Mesendoderm (in vitro differentiated cells): ENCODE data around the gene RC3H1.
"Not testable (repeated sequence)": the region's sequence is repeated elsewhere in the genome, so short reads cannot be mapped to it uniquely, and the experiment has no call there.

Experiments
- DNase-seq: peaks from one replicate; pipeline ENCODE4 v3.0.0; 2013
- H2AK5ac ChIP-seq: 2 replicates; pipeline ENCODE4 v1.6.1; 2013; ENCODE audit warnings: low read length, inconsistent platforms
- H2BK120ac ChIP-seq: 2 replicates; pipeline ENCODE4 v1.6.1; 2013; ENCODE audit warnings: low read depth, mild to moderate bottlenecking, low read length, moderate library complexity, mixed read lengths
- H2BK15ac ChIP-seq: replicated peaks from 2 replicates; pipeline ENCODE4 v1.6.1; 2013; ENCODE audit warnings: low read depth, mild to moderate bottlenecking, moderate library complexity
- H2BK5ac ChIP-seq: 2 replicates; pipeline ENCODE4 v1.6.1; 2013; ENCODE audit warnings: low read length, inconsistent platforms
- H3K18ac ChIP-seq: 2 replicates; pipeline ENCODE4 v1.6.1; 2013; ENCODE audit warnings: mild to moderate bottlenecking, low read length, mixed read lengths
- H3K23ac ChIP-seq: one replicate; pipeline ENCODE4 v1.6.1; 2013; ENCODE audit warnings: low read length
- H3K27ac ChIP-seq: 2 replicates; pipeline ENCODE4 v1.5.1; 2013; ENCODE audit warnings: low read depth, mild to moderate bottlenecking, inconsistent platforms, low read length, moderate library complexity
- H3K27me3 ChIP-seq: 2 replicates; pipeline ENCODE4 v1.6.1; 2013; ENCODE audit warnings: low read length, control low read depth, mild to moderate bottlenecking, inconsistent platforms; ENCODE audit not compliant: insufficient read depth, poor library complexity
- H3K36me3 ChIP-seq: 2 replicates; pipeline ENCODE4 v1.6.1; 2013; ENCODE audit warnings: low read length, inconsistent platforms; ENCODE audit not compliant: control insufficient read depth, insufficient read depth
- H3K4ac ChIP-seq: one replicate; pipeline ENCODE4 v1.6.1; 2013; ENCODE audit warnings: low read depth, mild to moderate bottlenecking, low read length, moderate library complexity
- H3K4me1 ChIP-seq: 2 replicates; pipeline ENCODE4 v1.6.1; 2013; ENCODE audit warnings: low read depth, low read length, inconsistent platforms; ENCODE audit not compliant: control insufficient read depth
- H3K4me2 ChIP-seq: 2 replicates; pipeline ENCODE4 v1.6.1; 2013; ENCODE audit warnings: low read length
- H3K4me3 ChIP-seq: 2 replicates; pipeline ENCODE4 v1.5.1; 2013; ENCODE audit warnings: mild to moderate bottlenecking, low read length
- H3K56ac ChIP-seq: one replicate; pipeline ENCODE4 v1.6.1; 2013; ENCODE audit warnings: low read length
- H3K79me1 ChIP-seq: 2 replicates; pipeline ENCODE4 v1.6.1; 2013; ENCODE audit warnings: low read length, inconsistent platforms
- H3K79me2 ChIP-seq: 2 replicates; pipeline ENCODE4 v1.6.1; 2013; ENCODE audit warnings: mild to moderate bottlenecking, low read length; ENCODE audit not compliant: control insufficient read depth, insufficient read depth
- H3K9ac ChIP-seq: 2 replicates; pipeline ENCODE4 v1.6.1; 2013; ENCODE audit warnings: low read length, inconsistent platforms
- H4K5ac ChIP-seq: one replicate; pipeline ENCODE4 v1.6.1; 2013; ENCODE audit warnings: low read length
- H4K8ac ChIP-seq: one replicate; pipeline ENCODE4 v1.6.1; 2013; ENCODE audit warnings: low read depth, mild to moderate bottlenecking, control low read depth, low read length, moderate library complexity
- WGBS: extraction: QIAGEN DNeasy Blood & Tissue Kit; methylation state at CpG from one replicate; pipeline ENCODE4 v1.1.7; 2013; ENCODE audit warnings: low lambda C conversion rate, missing lambda C conversion rate; ENCODE audit not compliant: insufficient coverage; ENCODE audit errors: extremely low coverage; 5-methylcytosine and 5-hydroxymethylcytosine counted together

RC3H1 gene

GRCh38 chr1:174056609-174057008 lies 34.5 kb upstream of the RC3H1 start:
- H3K36me3 ChIP-seq, H3K56ac ChIP-seq, H3K79me2 ChIP-seq, H3K79me1 ChIP-seq, H3K18ac ChIP-seq, H3K23ac ChIP-seq, H3K27ac ChIP-seq, H2BK15ac ChIP-seq, H4K8ac ChIP-seq, H3K4me2 ChIP-seq, H3K4me3 ChIP-seq, H2BK120ac ChIP-seq, H3K4me1 ChIP-seq, H2AK5ac ChIP-seq, H3K27me3 ChIP-seq, DNase-seq, H2BK5ac ChIP-seq, H4K5ac ChIP-seq, H3K9ac ChIP-seq, H3K4ac ChIP-seq: not testable (repeated sequence)
- no CpG with 5 or more reads among the region's 28 CpGs for WGBS

GRCh38 chr1:174055797-174056196 lies 33.6 kb upstream of the RC3H1 start:
- H3K18ac ChIP-seq, H2BK15ac ChIP-seq: not testable (repeated sequence)
- no CpG with 5 or more reads among the region's 5 CpGs for WGBS

GRCh38 chr1:174053826-174054225 lies 31.7 kb upstream of the RC3H1 start:
- Histone ChIP-seq H3K4ac (no peak overlapping the region), H2AK5ac (no peak overlapping the region), H3K4me1 (no peaks in the 10 kb centered on the region), H3K36me3 (no peaks in the 10 kb centered on the region), H3K18ac (no peak overlapping the region), H3K27me3 (no peaks in the 10 kb centered on the region), H3K79me2 (no peaks in the 10 kb centered on the region), H4K5ac (no peak overlapping the region), H3K23ac (no peak overlapping the region), H3K27ac (no peak overlapping the region), H2BK5ac (no peak overlapping the region), H2BK15ac (no peak overlapping the region), H3K9ac (no peak overlapping the region), H3K56ac (no peak overlapping the region), H4K8ac (no peak overlapping the region), H3K4me3 (no peak overlapping the region), H3K79me1 (no peaks in the 10 kb centered on the region), H2BK120ac (no peak overlapping the region), H3K4me2 (no peak overlapping the region)
- DNase-seq, result no peak

More at GRCh38 chr1:174055797-174056196, 33.6 kb upstream of the RC3H1 start:
- not testable (repeated sequence) for H4K8ac ChIP-seq, H3K79me2 ChIP-seq, H3K27ac ChIP-seq, H3K36me3 ChIP-seq, H3K4me1 ChIP-seq, H3K4ac ChIP-seq, H2BK5ac ChIP-seq, H3K27me3 ChIP-seq, H2BK120ac ChIP-seq, H3K79me1 ChIP-seq, H3K23ac ChIP-seq, DNase-seq, H4K5ac ChIP-seq, H3K9ac ChIP-seq, H3K4me2 ChIP-seq, H3K56ac ChIP-seq, H3K4me3 ChIP-seq, H2AK5ac ChIP-seq

- Histone ChIP-seq H3K9ac (no peak overlapping the region), H3K27me3 (no peaks in the 10 kb centered on the region), H3K4me1 (no peaks in the 10 kb centered on the region), H3K4me2 (no peak overlapping the region), H3K4ac (no peak overlapping the region), H3K4me3 (no peak overlapping the region), H3K79me2 (no peaks in the 10 kb centered on the region), H3K56ac (no peak overlapping the region), H4K8ac (no peak overlapping the region), H3K18ac (no peak overlapping the region), H3K36me3 (no peaks in the 10 kb centered on the region), H3K23ac (no peak overlapping the region), H3K79me1 (no peaks in the 10 kb centered on the region), H4K5ac (no peak overlapping the region), H3K27ac (no peak overlapping the region), H2BK15ac (no peak overlapping the region), H2BK5ac (no peak overlapping the region), H2AK5ac (no peak overlapping the region), H2BK120ac (no peak overlapping the region)
- no peak for DNase-seq
- no CpG with 5 or more reads among the region's 3 CpGs for WGBS
Observed at GRCh38 chr1:174052621-174053020, 30.5 kb upstream of the RC3H1 start.

GRCh38 chr1:174051956-174052355 lies 29.8 kb upstream of the RC3H1 start:
- Histone ChIP-seq H4K8ac (no peak overlapping the region), H4K5ac (no peak overlapping the region), H3K79me2 (no peaks in the 10 kb centered on the region), H3K4me3 (no peak overlapping the region), H3K56ac (no peak overlapping the region), H2BK5ac (no peak overlapping the region), H3K27ac (no peak overlapping the region), H3K4me2 (no peak overlapping the region), H3K79me1 (no peaks in the 10 kb centered on the region), H3K27me3 (no peaks in the 10 kb centered on the region), H3K4ac (no peak overlapping the region), H3K4me1 (no peaks in the 10 kb centered on the region), H3K18ac (no peak overlapping the region), H3K36me3 (no peaks in the 10 kb centered on the region), H3K9ac (no peak overlapping the region), H2AK5ac (no peak overlapping the region), H2BK15ac (no peak overlapping the region), H2BK120ac (no peak overlapping the region), H3K23ac (no peak overlapping the region)
- no CpG with 5 or more reads among the region's 6 CpGs for WGBS
- no peak for DNase-seq

- Histone ChIP-seq H2AK5ac (no peak overlapping the region), H4K8ac (no peak overlapping the region), H3K23ac (no peak overlapping the region), H3K4me1 (no peaks in the 10 kb centered on the region), H3K9ac (no peak overlapping the region), H2BK15ac (no peak overlapping the region), H3K4ac (no peak overlapping the region), H3K56ac (no peak overlapping the region), H3K79me2 (no peaks in the 10 kb centered on the region), H3K18ac (no peak overlapping the region), H3K4me3 (no peak overlapping the region), H3K27ac (no peak overlapping the region), H3K4me2 (no peak overlapping the region), H3K36me3 (no peaks in the 10 kb centered on the region), H3K27me3 (no peaks in the 10 kb centered on the region), H2BK120ac (no peak overlapping the region), H4K5ac (no peak overlapping the region), H2BK5ac (no peak overlapping the region), H3K79me1 (no peaks in the 10 kb centered on the region)
- DNase-seq, result no peak
- no CpG with 5 or more reads among the region's 2 CpGs for WGBS
Observed at GRCh38 chr1:174049514-174049913, 27.4 kb upstream of the RC3H1 start.
